WTC11 (cell line): ENCODE results near the gene KCTD11. TPM values are rescaled to one million over a fixed set of nuclear protein-coding genes. Genes with fewer than 3 reads are reported as not detected.

Experiments
- ATAC-seq: fragments of 200-7000 bp; cut with Tn5 transposase; 2 replicates; pipeline ENCODE4 v1.10.0; 2021; ENCODE audit warnings: mild to moderate bottlenecking, moderate library complexity
- CTCF ChIA-PET: fragments of 300-600 bp; sonication (Branson Sonifier 250); formaldehyde crosslinking; loops from one replicate; lab custom pipeline; 2021; ENCODE audit warnings: antibody characterized with exemption; lab: Charles Lee
- POLR2A ChIA-PET: fragments of 350-600 bp; sonication (Branson Sonifier 250); formaldehyde crosslinking; loops from one replicate; lab custom pipeline; 2021; ENCODE audit warnings: antibody characterized with exemption; lab: Charles Lee
- DNase-seq: peaks from one replicate; pipeline ENCODE4 v3.0.0; 2021; ENCODE audit warnings: low spot score
- H3K27ac Mint-ChIP-seq: 2 replicates; pipeline ENCODE4 v1.8.0; 2021; ENCODE audit warnings: mixed read lengths
- H3K27me3 Mint-ChIP-seq: 2 replicates; pipeline ENCODE4 v1.8.0; 2021; ENCODE audit warnings: low read depth, mild to moderate bottlenecking, moderate library complexity, mixed read lengths
- H3K36me3 Mint-ChIP-seq: 2 replicates; pipeline ENCODE4 v1.8.0; 2021; ENCODE audit warnings: mixed read lengths
- H3K4me1 Mint-ChIP-seq: 2 replicates; pipeline ENCODE4 v1.8.0; 2022; ENCODE audit warnings: mixed read lengths
- H3K4me3 Mint-ChIP-seq: 2 replicates; pipeline ENCODE4 v1.8.0; 2021; ENCODE audit warnings: mild to moderate bottlenecking, moderate library complexity, mixed read lengths
- H3K9me3 Mint-ChIP-seq: 2 replicates; pipeline ENCODE4 v1.8.0; 2021; ENCODE audit warnings: mixed read lengths
- CDX4 ChIP-seq: fragments of 250-450 bp; sonication (Bioruptor Pico); IDR thresholded peaks from 2 replicates; pipeline ENCODE4 v1.9.0; 2021; ENCODE audit warnings: moderate library complexity, mild to moderate bottlenecking, inconsistent platforms, borderline replicate concordance
- CREB1 ChIP-seq: sonication (generic); formaldehyde crosslinking; IDR thresholded peaks from 2 replicates; pipeline ENCODE4 v1.8.0; 2023; ENCODE audit warnings: mild to moderate bottlenecking, missing genetic modification reagents
- FOXK1 ChIP-seq: sonication (generic); formaldehyde crosslinking; IDR thresholded peaks from 2 replicates; pipeline ENCODE4 v1.8.0; 2022; ENCODE audit warnings: mild to moderate bottlenecking, moderate library complexity, missing genetic modification reagents
- FOXP4 ChIP-seq: sonication (generic); formaldehyde crosslinking; IDR thresholded peaks from 2 replicates; pipeline ENCODE4 v1.8.0; 2022; ENCODE audit warnings: mild to moderate bottlenecking, missing genetic modification reagents
- IRF1 ChIP-seq: sonication (generic); formaldehyde crosslinking; IDR thresholded peaks from 2 replicates; pipeline ENCODE4 v1.8.0; 2023; ENCODE audit warnings: missing genetic modification reagents
- JAZF1 ChIP-seq: fragments of 250-450 bp; sonication (Bioruptor Pico); IDR thresholded peaks from 2 replicates; pipeline ENCODE4 v1.9.0; 2021; ENCODE audit warnings: moderate library complexity, mild to moderate bottlenecking, inconsistent platforms
- MAX ChIP-seq: sonication (generic); formaldehyde crosslinking; IDR thresholded peaks from 2 replicates; pipeline ENCODE4 v1.8.0; 2022; ENCODE audit warnings: mild to moderate bottlenecking, missing genetic modification reagents
- MYBL2 ChIP-seq: sonication (generic); formaldehyde crosslinking; IDR thresholded peaks from 2 replicates; pipeline ENCODE4 v1.8.1; 2023; ENCODE audit warnings: mild to moderate bottlenecking, moderate library complexity, missing genetic modification reagents
- NR1H2 ChIP-seq: sonication (generic); formaldehyde crosslinking; IDR thresholded peaks from 2 replicates; pipeline ENCODE4 v1.9.0; 2021; ENCODE audit warnings: mild to moderate bottlenecking, moderate library complexity, missing genetic modification reagents
- RELA ChIP-seq: sonication (generic); formaldehyde crosslinking; IDR thresholded peaks from 2 replicates; pipeline ENCODE4 v1.8.1; 2022; ENCODE audit warnings: missing genetic modification reagents, mild to moderate bottlenecking, borderline replicate concordance
- RORB ChIP-seq: fragments of 250-450 bp; sonication (Bioruptor Pico); IDR thresholded peaks from 2 replicates; pipeline ENCODE4 v1.9.0; 2021; ENCODE audit warnings: mild to moderate bottlenecking
- SP1 ChIP-seq: sonication (generic); formaldehyde crosslinking; conservative IDR thresholded peaks from 2 replicates; pipeline ENCODE4 v1.8.1; 2022; ENCODE audit warnings: missing genetic modification reagents
- STAT6 ChIP-seq: sonication (generic); formaldehyde crosslinking; conservative IDR thresholded peaks from 2 replicates; pipeline ENCODE4 v1.8.1; 2023; ENCODE audit warnings: mild to moderate bottlenecking, low read depth, missing genetic modification reagents, moderate library complexity
- ZNF232 ChIP-seq: sonication (generic); formaldehyde crosslinking; IDR thresholded peaks from 2 replicates; pipeline ENCODE4 v1.8.0; 2022; ENCODE audit warnings: mild to moderate bottlenecking, missing genetic modification reagents
- ZNF416 ChIP-seq: fragments of 250-450 bp; sonication (Bioruptor Pico); IDR thresholded peaks from 2 replicates; pipeline ENCODE4 v1.9.0; 2021; ENCODE audit warnings: mild to moderate bottlenecking, inconsistent platforms
- ZNF512 ChIP-seq: sonication (generic); formaldehyde crosslinking; IDR thresholded peaks from 2 replicates; pipeline ENCODE4 v1.8.1; 2022; ENCODE audit warnings: missing genetic modification reagents, borderline replicate concordance
- total RNA-seq: library from RNA; stranded (reverse); gene quantifications from 3 replicates; pipeline ENCODE4 v1.2.3, GENCODE V29; 2021

Gene KCTD11
- total RNA-seq, 1 experiment from 2014 or later: 8.1 TPM

GRCh38 chr17:7324438-7324779 is 27.6 kb upstream of the KCTD11 start:
- H3K4me3 Mint-ChIP-seq: no peak overlapping the region
- no peaks in the 10 kb centered on the region for H3K9me3 Mint-ChIP-seq
- CTCF ChIA-PET: interaction anchor here (0.8 to 1.7 kb wide), 3 partner anchors 12 to 236 kb away, joined by 3 to 12 read pairs (median 5); partner anchors contain the start of gene ACAP1
- peaks cover 43% of the 10 kb centered on the region for H3K36me3 Mint-ChIP-seq
- POLR2A ChIA-PET: interaction anchor here (0.6 to 1.4 kb wide), 2 partner anchors 19 to 326 kb away, joined by 3 read pairs; no protein-coding TSS in a partner anchor
- no peak overlapping the region for H3K27ac Mint-ChIP-seq
- TF ChIP-seq IRF1 (peak; percentile 36; the same call in 1 of the 2 replicates), CDX4 (CRISPR knock-in tag) (no peak), MAX (CRISPR knock-in tag) (0 out of 2 replicates have a peak, but pooled peaks have one; percentile 18), FOXP4 (CRISPR knock-in tag) (0 out of 2 replicates have a peak, but pooled peaks have one; percentile 35)
- no peaks in the 10 kb centered on the region for H3K27me3 Mint-ChIP-seq
- ATAC-seq: no peak
- DNase-seq: no peak
- peaks cover 12% of the 10 kb centered on the region for H3K4me1 Mint-ChIP-seq

- CTCF ChIA-PET: interaction anchor here (0.8 to 2.3 kb wide), 4 partner anchors 11 to 235 kb away, joined by 3 to 12 read pairs (median 6); partner anchors contain the start of gene ACAP1
- POLR2A ChIA-PET: no interaction called here
- H3K27me3 Mint-ChIP-seq: no peaks in the 10 kb centered on the region
- TF ChIP-seq STAT6 (CRISPR knock-in tag) (no peak), ZNF232 (CRISPR knock-in tag) (no peak), JAZF1 (CRISPR knock-in tag) (no peak), IRF1 (no peak), CDX4 (CRISPR knock-in tag) (no peak), RELA (CRISPR knock-in tag) (no peak), RORB (no peak), FOXK1 (CRISPR knock-in tag) (no peak), CREB1 (CRISPR knock-in tag) (no peak), NR1H2 (CRISPR knock-in tag) (no peak), ZNF416 (CRISPR knock-in tag) (no peak)
- H3K4me1 Mint-ChIP-seq: peaks cover 12% of the 10 kb centered on the region
- H3K27ac Mint-ChIP-seq: no peak overlapping the region
- no peak overlapping the region for H3K4me3 Mint-ChIP-seq
- no peaks in the 10 kb centered on the region for H3K9me3 Mint-ChIP-seq
- H3K36me3 Mint-ChIP-seq: peaks cover 43% of the 10 kb centered on the region
- ATAC-seq (no peak), DNase-seq (no peak)
Measured at GRCh38 chr17:7325031-7325528, 26.9 kb upstream of the KCTD11 start.

GRCh38 chr17:7326186-7326585 is 25.8 kb upstream of the KCTD11 start:
- no peaks in the 10 kb centered on the region for H3K27me3 Mint-ChIP-seq
- no peaks in the 10 kb centered on the region for H3K9me3 Mint-ChIP-seq
- ChIA-PET CTCF (interaction anchor here (0.7 to 2.3 kb wide), 2 partner anchors 18 to 46 kb away, joined by 4 to 6 read pairs; no protein-coding TSS in a partner anchor), POLR2A (no interaction called here)
- no peak overlapping the region for H3K27ac Mint-ChIP-seq
- no peak for ATAC-seq
- TF ChIP-seq SP1 (CRISPR knock-in tag) (no peak), ZNF512 (CRISPR knock-in tag) (no peak), RORB (no peak), MYBL2 (CRISPR knock-in tag) (no peak)
- peaks cover 16% of the 10 kb centered on the region for H3K4me1 Mint-ChIP-seq
- DNase-seq: no peak
- peaks cover 34% of the 10 kb centered on the region for H3K36me3 Mint-ChIP-seq
- no peak overlapping the region for H3K4me3 Mint-ChIP-seq
